ENCODE measurements around the gene ZSCAN26. TPM values are rescaled to one million over a fixed set of nuclear protein-coding genes. Genes with fewer than 3 reads are reported as not detected.

The ZSCAN26 gene
- total RNA-seq, 1 donor from 2014 or later, result 14.8 TPM

GRCh38 chr6:28235912-28236452 is 31.0 kb upstream of the ZSCAN26 start:
- H3K4me3 Mint-ChIP-seq (ENCODE audit: unreplicated experiment), result no peak overlapping the region
- no peak for TF ChIP-seq CTCF (IDR thresholded peaks at IDR 0.05)
- H3K27me3 Mint-ChIP-seq (ENCODE audit: low read depth), result no peaks in the 10 kb centered on the region
- DNase-seq (ENCODE audit: low spot score), result no peak
- no peaks in the 10 kb centered on the region for H3K4me1 Mint-ChIP-seq (ENCODE audit: low read depth)
- peaks cover 26% of the 10 kb centered on the region for H3K36me3 Mint-ChIP-seq (ENCODE audit: low read depth)
- H3K9me3 Mint-ChIP-seq (ENCODE audit: low read depth), result peaks cover 11% of the 10 kb centered on the region
- no peak overlapping the region for H3K27ac Mint-ChIP-seq (ENCODE audit: unreplicated experiment)

- no peak for TF ChIP-seq CTCF (IDR thresholded peaks at IDR 0.05)
- Mint-ChIP-seq H3K27ac (ENCODE audit: unreplicated experiment) (no peak overlapping the region), H3K4me3 (ENCODE audit: unreplicated experiment) (no peak overlapping the region), H3K4me1 (ENCODE audit: low read depth) (no peaks in the 10 kb centered on the region), H3K36me3 (ENCODE audit: low read depth) (peaks cover 6% of the 10 kb centered on the region), H3K27me3 (ENCODE audit: low read depth) (no peaks in the 10 kb centered on the region), H3K9me3 (ENCODE audit: low read depth) (peaks cover 4% of the 10 kb centered on the region)
- DNase-seq (ENCODE audit: low spot score), result no peak
Measured at GRCh38 chr6:28239636-28240035, 27.3 kb upstream of the ZSCAN26 start.

- no peaks in the 10 kb centered on the region for H3K27me3 Mint-ChIP-seq (ENCODE audit: low read depth)
- no peak for TF ChIP-seq CTCF (IDR thresholded peaks at IDR 0.05)
- no peak overlapping the region for H3K27ac Mint-ChIP-seq (ENCODE audit: unreplicated experiment)
- peaks cover 10% of the 10 kb centered on the region for H3K36me3 Mint-ChIP-seq (ENCODE audit: low read depth)
- peaks cover 4% of the 10 kb centered on the region for H3K9me3 Mint-ChIP-seq (ENCODE audit: low read depth)
- no peaks in the 10 kb centered on the region for H3K4me1 Mint-ChIP-seq (ENCODE audit: low read depth)
- H3K4me3 Mint-ChIP-seq (ENCODE audit: unreplicated experiment), result no peak overlapping the region
- DNase-seq (ENCODE audit: low spot score), result no peak
Measured at GRCh38 chr6:28240471-28240870, 26.5 kb upstream of the ZSCAN26 start.

GRCh38 chr6:28243946-28244345 is 23.0 kb upstream of the ZSCAN26 start:
- no peak overlapping the region for H3K4me3 Mint-ChIP-seq (ENCODE audit: unreplicated experiment)
- H3K27me3 Mint-ChIP-seq (ENCODE audit: low read depth), result no peaks in the 10 kb centered on the region
- H3K27ac Mint-ChIP-seq (ENCODE audit: unreplicated experiment), result no peak overlapping the region
- H3K9me3 Mint-ChIP-seq (ENCODE audit: low read depth), result no peaks in the 10 kb centered on the region
- TF ChIP-seq CTCF (IDR thresholded peaks at IDR 0.05), result no peak
- no peaks in the 10 kb centered on the region for H3K4me1 Mint-ChIP-seq (ENCODE audit: low read depth)
- peaks cover 19% of the 10 kb centered on the region for H3K36me3 Mint-ChIP-seq (ENCODE audit: low read depth)
- DNase-seq (ENCODE audit: low spot score), result no peak

- Mint-ChIP-seq H3K4me3 (ENCODE audit: unreplicated experiment) (no peak overlapping the region), H3K4me1 (ENCODE audit: low read depth) (no peaks in the 10 kb centered on the region), H3K9me3 (ENCODE audit: low read depth) (no peaks in the 10 kb centered on the region), H3K27me3 (ENCODE audit: low read depth) (no peaks in the 10 kb centered on the region), H3K36me3 (ENCODE audit: low read depth) (peaks cover 19% of the 10 kb centered on the region), H3K27ac (ENCODE audit: unreplicated experiment) (no peak overlapping the region)
- TF ChIP-seq CTCF (IDR thresholded peaks at IDR 0.05), result no peak
- no peak for DNase-seq (ENCODE audit: low spot score)
Measured at GRCh38 chr6:28245206-28245941, 21.6 kb upstream of the ZSCAN26 start.

All from chondrocyte (in vitro differentiated cells).